ENCODE results near the gene FGB. TPM values are rescaled to one million over a fixed set of nuclear protein-coding genes. Genes with fewer than 3 reads are reported as not detected.

The FGB gene
- total RNA-seq, 1 donor from 2014 or later: not detected

DNA sequence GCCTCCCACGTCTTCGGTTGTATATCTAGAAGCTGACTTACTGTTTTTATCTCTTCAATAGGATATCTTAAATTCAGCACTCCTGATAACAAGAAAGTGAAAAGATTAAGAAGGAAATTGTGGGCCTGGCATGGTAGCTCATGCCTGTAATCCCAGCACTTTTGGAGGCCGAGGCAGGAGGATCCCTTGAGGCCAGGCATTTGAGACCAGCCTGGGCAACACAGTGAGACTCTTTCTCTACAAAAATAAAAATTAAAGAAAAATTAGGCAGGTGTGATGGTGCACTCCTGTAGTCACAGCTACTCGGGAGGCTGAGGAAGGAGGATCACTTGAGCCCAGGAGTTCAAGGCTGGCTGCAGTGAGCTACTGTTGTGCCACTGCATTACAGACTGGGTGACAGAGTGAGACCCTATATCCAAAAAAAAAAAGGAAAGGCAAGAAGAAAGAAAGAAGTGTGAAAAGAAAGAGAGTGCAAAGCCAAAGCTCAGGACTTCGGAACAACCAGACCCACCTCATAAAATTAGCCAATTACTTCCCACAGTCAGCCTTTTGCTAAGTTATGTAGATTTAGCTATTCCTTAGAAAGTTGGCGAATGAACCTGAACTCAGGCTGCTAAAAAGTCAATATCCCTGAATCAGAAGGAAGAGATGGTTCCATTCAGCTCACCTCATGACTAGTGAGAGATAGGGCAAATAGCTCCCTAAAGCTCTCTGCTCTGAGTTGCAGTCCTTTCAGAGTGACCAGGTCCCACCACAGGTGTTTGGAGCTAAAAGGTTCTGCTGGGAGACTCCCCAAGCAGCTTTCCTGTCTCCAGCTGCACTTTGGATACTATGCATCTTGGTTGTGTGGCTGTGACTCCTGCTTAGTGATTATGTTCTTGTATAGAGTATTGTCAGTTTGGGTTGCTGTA lies 40.5 kb downstream of the FGB start:
- no peak overlapping the region for H2AFZ ChIP-seq (replicated peaks)
- Mint-ChIP-seq H3K27ac (no peak overlapping the region), H3K4me3 (no peak overlapping the region), H3K27me3 (ENCODE audit: insufficient read depth, low read depth) (no peaks in the 10 kb centered on the region), H3K36me3 (no peaks in the 10 kb centered on the region), H3K9me3 (no peaks in the 10 kb centered on the region), H3K4me1 (no peaks in the 10 kb centered on the region)
- DNase-seq (ENCODE audit: low spot score): no peak
- H3K27me3 ChIP-seq: no peaks in the 10 kb centered on the region
- no peaks in the 10 kb centered on the region for H3K4me1 ChIP-seq
- no peaks in the 10 kb centered on the region for H3F3A ChIP-seq (ENCODE audit: low read depth)
- no peaks in the 10 kb centered on the region for H3K79me2 ChIP-seq (ENCODE audit: low read depth)
- no peak overlapping the region for H3K27ac ChIP-seq
- H3K4me2 ChIP-seq: no peak overlapping the region
- TF ChIP-seq, protein P1, sequence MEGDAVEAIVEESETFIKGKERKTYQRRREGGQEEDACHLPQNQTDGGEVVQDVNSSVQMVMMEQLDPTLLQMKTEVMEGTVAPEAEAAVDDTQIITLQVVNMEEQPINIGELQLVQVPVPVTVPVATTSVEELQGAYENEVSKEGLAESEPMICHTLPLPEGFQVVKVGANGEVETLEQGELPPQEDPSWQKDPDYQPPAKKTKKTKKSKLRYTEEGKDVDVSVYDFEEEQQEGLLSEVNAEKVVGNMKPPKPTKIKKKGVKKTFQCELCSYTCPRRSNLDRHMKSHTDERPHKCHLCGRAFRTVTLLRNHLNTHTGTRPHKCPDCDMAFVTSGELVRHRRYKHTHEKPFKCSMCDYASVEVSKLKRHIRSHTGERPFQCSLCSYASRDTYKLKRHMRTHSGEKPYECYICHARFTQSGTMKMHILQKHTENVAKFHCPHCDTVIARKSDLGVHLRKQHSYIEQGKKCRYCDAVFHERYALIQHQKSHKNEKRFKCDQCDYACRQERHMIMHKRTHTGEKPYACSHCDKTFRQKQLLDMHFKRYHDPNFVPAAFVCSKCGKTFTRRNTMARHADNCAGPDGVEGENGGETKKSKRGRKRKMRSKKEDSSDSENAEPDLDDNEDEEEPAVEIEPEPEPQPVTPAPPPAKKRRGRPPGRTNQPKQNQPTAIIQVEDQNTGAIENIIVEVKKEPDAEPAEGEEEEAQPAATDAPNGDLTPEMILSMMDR (IDR thresholded peaks at IDR 0.05): no peak
- TF ChIP-seq EZH2phosphoT487 (IDR thresholded peaks at IDR 0.05) (no peak), EZH2 (IDR thresholded peaks at IDR 0.05) (no peak)
- H3K9me3 ChIP-seq (ENCODE audit: low read depth): no peaks in the 10 kb centered on the region
- no peaks in the 10 kb centered on the region for H4K20me1 ChIP-seq (ENCODE audit: low read depth)
- no peak overlapping the region for H3K4me3 ChIP-seq
- no peaks in the 10 kb centered on the region for H3K36me3 ChIP-seq
- no peak overlapping the region for H3K9ac ChIP-seq

DNA sequence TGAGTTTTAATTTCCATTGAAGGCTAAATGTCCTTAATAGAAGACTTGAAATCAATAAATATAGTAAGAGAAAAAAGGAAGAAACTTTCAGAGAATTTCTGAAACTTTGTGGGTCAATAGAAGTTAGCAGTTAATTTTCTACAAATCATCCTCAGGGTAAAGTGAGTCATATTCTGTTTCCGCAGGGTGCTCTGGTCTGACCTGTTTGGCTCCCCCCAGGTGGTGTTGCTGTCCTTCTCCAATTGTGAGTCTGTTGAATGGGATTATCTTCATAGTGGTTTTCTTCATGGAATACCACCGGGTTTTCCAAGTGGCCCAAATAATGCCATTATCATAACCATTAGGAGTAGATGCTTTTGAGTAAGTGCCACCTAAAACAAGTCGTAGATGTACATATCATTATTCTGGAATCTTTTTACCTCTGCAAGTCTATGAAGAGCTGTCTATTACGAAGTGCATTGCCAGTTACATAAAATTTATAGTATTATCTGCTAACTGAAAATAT lies 41.9 kb downstream of the FGB start:
- no peaks in the 10 kb centered on the region for H3K36me3 Mint-ChIP-seq

DNA sequence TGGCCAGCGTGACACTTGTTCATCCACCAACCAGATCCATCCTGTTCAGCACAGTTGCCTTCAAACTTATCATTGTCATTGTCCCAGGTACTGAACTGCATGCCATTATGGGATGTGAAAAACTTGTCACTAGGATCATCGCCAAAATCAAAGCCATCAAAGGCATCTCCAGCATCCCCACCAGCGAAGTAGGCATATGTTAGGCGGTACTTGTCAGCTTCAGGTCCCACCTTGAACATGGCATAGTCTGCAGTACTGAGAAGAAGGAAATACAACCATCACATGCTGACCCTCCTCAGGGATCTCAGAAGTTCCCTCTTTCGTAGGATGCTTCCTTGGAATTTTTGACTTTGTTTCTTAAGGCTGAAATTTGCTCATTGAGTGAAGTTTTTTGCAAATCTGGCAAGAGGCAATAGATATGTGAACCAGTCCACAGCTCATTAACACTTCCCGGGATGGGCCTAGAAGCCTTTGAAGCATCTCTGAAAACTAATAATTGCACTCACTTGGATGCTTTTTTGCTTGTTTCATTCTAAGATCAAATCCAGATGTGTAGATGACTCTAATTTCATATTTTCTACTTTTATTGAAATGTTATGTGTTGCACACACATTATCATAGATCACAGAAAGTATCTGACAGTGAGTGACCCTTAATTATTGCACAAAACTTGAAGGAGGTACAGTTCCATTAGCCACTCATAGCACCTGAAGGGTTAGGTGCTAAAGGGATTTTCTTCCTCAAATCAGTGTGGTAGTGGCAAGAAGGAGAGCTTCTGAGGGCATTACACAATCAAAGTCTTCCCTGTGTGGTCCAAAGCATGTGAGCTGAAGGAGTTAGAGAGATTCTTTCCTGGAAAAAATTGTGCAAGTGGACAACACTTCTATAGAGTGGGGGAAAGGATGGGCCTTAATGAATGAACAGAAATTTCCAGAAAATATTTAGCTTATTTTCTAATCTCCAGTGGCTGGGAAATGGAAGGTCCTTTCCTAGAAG lies 44.2 kb downstream of the FGB start:
- Histone ChIP-seq H2AFZ (replicated peaks) (no peak overlapping the region), H3K9me3 (ENCODE audit: low read depth) (no peaks in the 10 kb centered on the region), H4K20me1 (ENCODE audit: low read depth) (no peaks in the 10 kb centered on the region), H3K4me3 (no peak overlapping the region), H3F3A (ENCODE audit: low read depth) (no peaks in the 10 kb centered on the region), H3K36me3 (no peaks in the 10 kb centered on the region), H3K27me3 (no peaks in the 10 kb centered on the region), H3K9ac (no peak overlapping the region), H3K79me2 (ENCODE audit: low read depth) (no peaks in the 10 kb centered on the region), H3K27ac (no peak overlapping the region), H3K4me1 (no peaks in the 10 kb centered on the region), H3K4me2 (no peak overlapping the region)
- no peaks in the 10 kb centered on the region for H3K36me3 Mint-ChIP-seq
- H3K27ac Mint-ChIP-seq: no peak overlapping the region
- no peak overlapping the region for H3K4me3 Mint-ChIP-seq
- TF ChIP-seq EZH2 (IDR thresholded peaks at IDR 0.05) (no peak), EZH2phosphoT487 (IDR thresholded peaks at IDR 0.05) (no peak)
- TF ChIP-seq, protein P1 (IDR thresholded peaks at IDR 0.05): no peak
- no peaks in the 10 kb centered on the region for H3K4me1 Mint-ChIP-seq
- H3K27me3 Mint-ChIP-seq (ENCODE audit: insufficient read depth, low read depth): no peaks in the 10 kb centered on the region
- DNase-seq (ENCODE audit: low spot score): no peak
- no peaks in the 10 kb centered on the region for H3K9me3 Mint-ChIP-seq

More for the DNA sequence above, 41.9 kb downstream of the FGB start:
- no peaks in the 10 kb centered on the region for H3K4me1 ChIP-seq
- no peak overlapping the region for H3K27ac ChIP-seq
- no peaks in the 10 kb centered on the region for H4K20me1 ChIP-seq (ENCODE audit: low read depth)
- H3K79me2 ChIP-seq (ENCODE audit: low read depth): no peaks in the 10 kb centered on the region
- no peak overlapping the region for H3K4me2 ChIP-seq
- H2AFZ ChIP-seq (replicated peaks): no peak overlapping the region
- H3K9ac ChIP-seq: no peak overlapping the region
- DNase-seq (ENCODE audit: low spot score): no peak
- H3K9me3 Mint-ChIP-seq: no peaks in the 10 kb centered on the region
- H3K4me3 Mint-ChIP-seq: no peak overlapping the region
- H3K27me3 ChIP-seq: no peaks in the 10 kb centered on the region
- H3K4me3 ChIP-seq: no peak overlapping the region
- H3K27me3 Mint-ChIP-seq (ENCODE audit: insufficient read depth, low read depth): no peaks in the 10 kb centered on the region
- H3K4me1 Mint-ChIP-seq: no peaks in the 10 kb centered on the region
- no peaks in the 10 kb centered on the region for H3K36me3 ChIP-seq
- no peaks in the 10 kb centered on the region for H3K9me3 ChIP-seq (ENCODE audit: low read depth)
- TF ChIP-seq, protein P1 (IDR thresholded peaks at IDR 0.05): no peak
- no peak for TF ChIP-seq EZH2 (IDR thresholded peaks at IDR 0.05)
- no peak for TF ChIP-seq EZH2phosphoT487 (IDR thresholded peaks at IDR 0.05)
- H3K27ac Mint-ChIP-seq: no peak overlapping the region
- no peaks in the 10 kb centered on the region for H3F3A ChIP-seq (ENCODE audit: low read depth)
